ENCODE data around the gene NIP7. TPM values are rescaled to one million over a fixed set of nuclear protein-coding genes. Genes with fewer than 3 reads are reported as not detected.

The NIP7 gene
- total and polyA plus RNA-seq, 2 of the 8 experiments (the other 6 are each of a cell fraction or from before 2014, with no cell fraction given): 14.5 to 52.2 TPM

DNA sequence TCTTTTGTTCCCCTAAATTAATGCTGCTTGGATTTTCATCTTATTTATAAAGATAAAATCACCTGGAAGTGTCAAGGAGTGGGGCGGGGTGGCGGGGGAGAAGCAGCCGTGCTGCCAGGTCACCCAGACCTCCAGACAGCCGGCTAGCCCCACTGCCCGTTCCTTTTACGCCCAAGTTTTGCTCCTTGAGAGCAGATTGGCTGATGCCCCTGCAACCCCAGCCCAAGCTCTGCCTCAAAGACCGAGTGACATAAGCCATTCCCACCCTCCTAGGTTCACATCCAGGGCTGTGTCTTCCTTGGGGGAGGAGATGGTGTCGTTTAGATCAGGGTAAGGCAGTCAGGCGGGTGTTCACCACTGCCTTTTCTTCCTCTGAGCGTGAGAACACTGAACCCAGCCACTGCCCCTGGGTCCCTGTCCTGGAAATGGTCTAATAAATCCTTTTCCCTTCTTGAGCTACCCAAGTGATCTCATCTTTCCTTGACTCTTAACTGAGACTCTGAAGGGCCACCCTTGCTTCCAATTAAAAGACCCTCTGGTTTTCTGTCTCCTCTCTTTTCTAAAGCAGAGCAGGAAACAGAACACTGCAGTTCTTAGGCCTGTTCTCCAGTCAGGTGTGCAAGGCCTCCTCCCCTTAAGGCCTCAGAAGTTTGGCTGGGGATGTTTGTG is 14.9 kb upstream of the NIP7 start:
- H4K8ac ChIP-seq (ENCODE audit: extremely low read depth, insufficient read depth, low read length): no peak overlapping the region
- H2BK12ac ChIP-seq (ENCODE audit: low read depth, low read length): no peak overlapping the region
- H3K23me2 ChIP-seq (ENCODE audit: low read depth, low read length): peaks cover 9% of the 10 kb centered on the region; the same call in 1 of the 2 replicates
- CTCF ChIA-PET (ENCODE audit: partially characterized antibody): interaction anchor here (0.6 to 3.4 kb wide), 2 partner anchors 14 to 1115 kb away, joined by 3 to 10 read pairs; partner anchors contain the start of genes COG8 and NIP7
- H3K27me3 ChIP-seq (replicated peaks in 1 of 4; ENCODE audit: control insufficient read depth in 3 of 4, extremely low read depth in 1 of 4, insufficient read depth in 3 of 4, low read length in 3 of 4): no peaks in the 10 kb centered on the region
- H3K14ac ChIP-seq (ENCODE audit: insufficient read length): no peak overlapping the region
- peaks cover 8 to 64% of the 10 kb centered on the region in 2 experiments for H3K79me2 ChIP-seq (ENCODE audit: control insufficient read depth in 1 of 2, insufficient read depth in 2 of 2, low read length in 2 of 2)
- H4K91ac ChIP-seq (replicated peaks; ENCODE audit: insufficient read length, low read length): no peak overlapping the region
- H2AFZ ChIP-seq (ENCODE audit: low read length): no peak overlapping the region
- H3K4me2 ChIP-seq (ENCODE audit: insufficient read depth in 1 of 2, low read depth in 2 of 2, low read length in 2 of 2): no peak overlapping the region
- POLR2A ChIA-PET (ENCODE audit: partially characterized antibody): interaction anchor here (24.8 to 29.8 kb wide), 2 partner anchors 4 to 12 kb away, joined by 497 read pairs; partner anchors contain the start of genes COG8, NIP7, PDF and TMED6
- H3K56ac ChIP-seq (replicated peaks; ENCODE audit: insufficient read length, low read depth, low read length): no peak overlapping the region
- 89% methylated on average over 10 of the region's 10 CpGs; no CpG with 5 or more reads in 1 of the 2 experiments for WGBS, 2 experiments (ENCODE audit: extremely low coverage in 1 of 2, insufficient coverage in 1 of 2, insufficient read length in 1 of 2, insufficient replicate concordance in 2 of 2, low coverage in 1 of 2, low lambda C conversion rate in 2 of 2, missing lambda C conversion rate in 1 of 2)
- peaks cover 14 to 46% of the 10 kb centered on the region in 2 experiments for H4K20me1 ChIP-seq (replicated peaks in 1 of 2; ENCODE audit: control insufficient read depth in 1 of 2, insufficient read depth in 2 of 2, low read length in 2 of 2)
- no peak overlapping the region for H4K5ac ChIP-seq (ENCODE audit: insufficient read length, low read depth, low read length)
- H3K23ac ChIP-seq (ENCODE audit: insufficient read length): no peak overlapping the region
- peaks cover 6 to 14% (median 10%) of the 10 kb centered on the region in 4 experiments for H3K4me1 ChIP-seq (replicated peaks in 1 of 4; ENCODE audit: control insufficient read depth in 3 of 4, insufficient read depth in 4 of 4, low read length in 3 of 4)
- no peaks in the 10 kb centered on the region for H3K9me3 ChIP-seq (ENCODE audit: insufficient read depth in 2 of 2, low read depth in 1 of 2, low read length in 1 of 2)
- peaks cover 20 to 86% (median 46%) of the 10 kb centered on the region in 4 experiments for H3K36me3 ChIP-seq (ENCODE audit: control insufficient read depth in 2 of 4, insufficient read depth in 4 of 4, low read length in 3 of 4)
- TF ChIP-seq SP1 (IDR thresholded peaks at IDR 0.05; ENCODE audit: low read depth, low read length) (no peak), MAX (IDR thresholded peaks at IDR 0.05) (no peak), POLR2A (IDR thresholded peaks at IDR 0.05; ENCODE audit: control extremely low read depth in 1 of 2, low read depth in 2 of 2, low read length in 2 of 2) (0 out of 3 replicates have a peak, but pooled peaks of 1 of the 2 experiments have one; percentile 33), POLR2AphosphoS5 (IDR thresholded peaks at IDR 0.05; ENCODE audit: low read depth, low read length) (0 out of 2 replicates have a peak, but pooled peaks have one; percentile 30)
- peaks cover 21% of the 10 kb centered on the region for H3K79me1 ChIP-seq (ENCODE audit: low read depth, low read length)
- H2BK20ac ChIP-seq (ENCODE audit: low read length): no peak overlapping the region
- DNase-seq (ENCODE audit: low read depth in 1 of 2, low spot score in 2 of 2): no peak
- no peak overlapping the region for H3K18ac ChIP-seq (ENCODE audit: extremely low read depth, low read length)
- no peak for FAIRE-seq
- H3K27ac ChIP-seq (ENCODE audit: low read depth, low read length): no peak overlapping the region
- no peak overlapping the region for H2AK5ac ChIP-seq (ENCODE audit: low read depth, low read length)
- no peak overlapping the region for H2BK15ac ChIP-seq (ENCODE audit: low read length)
- H3K4ac ChIP-seq (replicated peaks; ENCODE audit: insufficient read length, low read depth, low read length): no peak overlapping the region
- no peak overlapping the region for H2BK120ac ChIP-seq (replicated peaks; ENCODE audit: low read depth, low read length)
- H3K9ac ChIP-seq (replicated peaks in 1 of 4; ENCODE audit: extremely low read depth in 1 of 4, low read depth in 3 of 4, low read length in 3 of 4): no peak overlapping the region; a peak in 1 of 7 replicates
- no peak overlapping the region for H2BK5ac ChIP-seq (ENCODE audit: low read depth, low read length)
- H3K4me3 ChIP-seq (ENCODE audit: extremely low read depth in 1 of 4, insufficient read depth in 2 of 4, low read depth in 3 of 4, low read length in 4 of 4): no peak overlapping the region
